OCI-LY3 (cell line): ENCODE results near the gene AHDC1.

Experiments
- EZH2phosphoT487 ChIP-seq: fragments of 200-600 bp; shearing (Covaris generic); IDR thresholded peaks from 2 replicates; pipeline ENCODE4 v1.6.1; 2018; ENCODE audit warnings: antibody characterized with exemption, mixed run types, low read depth
- TF ChIP-seq, protein P1 (sequence below): fragments of 200-600, 300-600 bp; sonication (generic); IDR thresholded peaks from 2 replicates; pipeline ENCODE4 v1.5.1; 2014; ENCODE audit warnings: antibody characterized with exemption, low read length, low read depth

DNA sequence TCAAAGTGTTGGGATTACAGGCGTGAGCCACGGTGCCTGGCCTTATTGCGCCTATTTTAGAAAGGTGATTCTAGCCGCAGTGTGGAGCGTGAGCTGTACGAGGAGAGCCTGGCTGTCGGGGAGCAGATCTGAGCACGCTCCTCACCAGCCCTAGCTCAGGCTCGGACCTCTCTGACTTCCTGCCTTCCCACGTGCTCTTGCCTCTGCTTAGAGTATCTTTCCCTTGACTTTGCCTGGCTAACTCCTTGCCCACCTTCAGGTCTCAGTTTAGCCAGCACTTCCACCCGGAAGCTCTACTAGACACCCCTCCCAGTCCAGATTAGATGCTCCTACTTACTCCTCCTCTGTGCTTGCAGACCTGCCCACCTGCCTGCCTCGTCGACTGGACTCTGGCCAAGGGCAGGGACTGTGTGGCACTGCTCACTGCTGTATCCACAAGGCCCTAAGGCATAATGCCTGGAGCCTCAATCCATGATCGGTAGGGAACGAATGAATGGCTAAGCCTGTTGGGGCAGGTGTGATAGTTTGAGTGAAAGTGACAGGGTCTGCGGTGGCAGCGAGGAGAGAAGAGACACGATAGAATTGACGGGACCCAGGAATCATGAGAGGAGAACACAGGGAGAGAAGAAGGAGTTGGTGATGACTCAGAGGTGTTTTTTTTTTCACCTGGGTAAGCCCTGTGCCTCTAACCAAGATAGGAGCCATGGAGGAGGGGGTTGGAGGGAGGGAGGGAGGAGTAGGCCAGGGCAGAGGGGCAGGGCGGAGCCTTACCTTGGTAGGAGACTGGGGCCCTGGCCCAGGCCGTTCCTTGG is 85.8 kb downstream of the AHDC1 start:
- TF ChIP-seq, protein P1, sequence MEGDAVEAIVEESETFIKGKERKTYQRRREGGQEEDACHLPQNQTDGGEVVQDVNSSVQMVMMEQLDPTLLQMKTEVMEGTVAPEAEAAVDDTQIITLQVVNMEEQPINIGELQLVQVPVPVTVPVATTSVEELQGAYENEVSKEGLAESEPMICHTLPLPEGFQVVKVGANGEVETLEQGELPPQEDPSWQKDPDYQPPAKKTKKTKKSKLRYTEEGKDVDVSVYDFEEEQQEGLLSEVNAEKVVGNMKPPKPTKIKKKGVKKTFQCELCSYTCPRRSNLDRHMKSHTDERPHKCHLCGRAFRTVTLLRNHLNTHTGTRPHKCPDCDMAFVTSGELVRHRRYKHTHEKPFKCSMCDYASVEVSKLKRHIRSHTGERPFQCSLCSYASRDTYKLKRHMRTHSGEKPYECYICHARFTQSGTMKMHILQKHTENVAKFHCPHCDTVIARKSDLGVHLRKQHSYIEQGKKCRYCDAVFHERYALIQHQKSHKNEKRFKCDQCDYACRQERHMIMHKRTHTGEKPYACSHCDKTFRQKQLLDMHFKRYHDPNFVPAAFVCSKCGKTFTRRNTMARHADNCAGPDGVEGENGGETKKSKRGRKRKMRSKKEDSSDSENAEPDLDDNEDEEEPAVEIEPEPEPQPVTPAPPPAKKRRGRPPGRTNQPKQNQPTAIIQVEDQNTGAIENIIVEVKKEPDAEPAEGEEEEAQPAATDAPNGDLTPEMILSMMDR: no peak
- no peak for TF ChIP-seq EZH2phosphoT487
